A673 (cell line): ENCODE measurements around the gene ARHGAP18. TPM values are rescaled to one million over a fixed set of nuclear protein-coding genes. Genes with fewer than 3 reads are reported as not detected.

ENCODE experiments used
- BruUV-seq: library from RNA; stranded (reverse); fragments of 400-500 nt; replicated peaks from 2 replicates; lab custom pipeline; 2021; lab: Mats Ljungman, UMichigan
- CTCF ChIA-PET: fragments of 300-600 bp; sonication (Branson Sonifier 250); formaldehyde crosslinking; loops from one replicate; lab custom pipeline; 2022; ENCODE audit warnings: antibody characterized with exemption; lab: Charles Lee
- POLR2A ChIA-PET: fragments of 300-600 bp; sonication (Branson Sonifier 250); formaldehyde crosslinking; loops from one replicate; lab custom pipeline; 2022; ENCODE audit warnings: antibody characterized with exemption; ENCODE audit not compliant: low non-redundant PET; lab: Charles Lee
- DNase-seq: peaks from one replicate; pipeline ENCODE4 v3.0.0-alpha.2; 2015; ENCODE audit warnings: low spot score
- H3K27ac ChIP-seq: fragments of 200-600 bp; sonication (generic); 2 replicates; pipeline ENCODE4 v1.5.1; 2016; ENCODE audit warnings: mixed run types, low read depth, mild to moderate bottlenecking, mixed read lengths, antibody characterized with exemption, low read length; ENCODE audit not compliant: poor library complexity, severe bottlenecking
- H3K27me3 ChIP-seq: fragments of 200-600 bp; sonication (generic); replicated peaks from 2 replicates; pipeline ENCODE4 v1.6.1; 2017; ENCODE audit warnings: mixed run types, low read depth, mild to moderate bottlenecking, mixed read lengths, antibody characterized with exemption, low read length; ENCODE audit not compliant: insufficient read depth, poor library complexity
- H3K36me3 ChIP-seq: fragments of 200-600 bp; sonication (generic); 2 replicates; pipeline ENCODE4 v1.6.1; 2016; ENCODE audit warnings: mixed run types, mild to moderate bottlenecking, mixed read lengths, antibody characterized with exemption, low read length; ENCODE audit not compliant: insufficient read depth, poor library complexity, severe bottlenecking
- H3K4me1 ChIP-seq: fragments of 200-600 bp; sonication (generic); 2 replicates; pipeline ENCODE4 v1.6.1; 2017; ENCODE audit warnings: mixed run types, mild to moderate bottlenecking, mixed read lengths, antibody characterized with exemption, low read length; ENCODE audit not compliant: insufficient read depth, poor library complexity, severe bottlenecking
- H3K4me3 ChIP-seq: fragments of 200-600 bp; sonication (generic); 2 replicates; pipeline ENCODE4 v1.5.1; 2016; ENCODE audit warnings: low read depth, mixed run types, mild to moderate bottlenecking, mixed read lengths, low read length; ENCODE audit not compliant: poor library complexity, severe bottlenecking
- H3K9me3 ChIP-seq: fragments of 200-600 bp; sonication (generic); 2 replicates; pipeline ENCODE4 v1.6.1; 2016; ENCODE audit warnings: mixed run types, low read depth, mild to moderate bottlenecking, mixed read lengths, antibody characterized with exemption, low read length; ENCODE audit not compliant: poor library complexity, severe bottlenecking
- CTCF ChIP-seq: fragments of 300-800, 200-600 bp; sonication (generic); conservative IDR thresholded peaks from 2 replicates; pipeline ENCODE4 v1.5.1; 2017; ENCODE audit warnings: low read depth, mild to moderate bottlenecking, antibody characterized with exemption, low read length, moderate library complexity, mixed read lengths
- EZH2 ChIP-seq: fragments of 200-600 bp; sonication (generic); IDR thresholded peaks from 2 replicates; pipeline ENCODE4 v1.6.1; 2017; ENCODE audit warnings: borderline replicate concordance, low read depth, mild to moderate bottlenecking, mixed read lengths, antibody characterized with exemption, low read length; ENCODE audit not compliant: poor library complexity, severe bottlenecking
- intact Hi-C: fragments of 100-400 bp; cut with micrococcal nuclease; formaldehyde crosslinking; loops from one replicate; pipeline ENCODE4 v1.10.0; 2022; ENCODE audit not compliant: unreplicated experiment
- total RNA-seq: library from RNA; stranded (reverse); gene quantifications from 2 replicates; pipeline ENCODE4 v1.2.3, GENCODE V29; 2021

Gene ARHGAP18
- total RNA-seq, 1 experiment from 2014 or later = 14.2 TPM

GRCh38 chr6:129604321-129604720 lies 105.7 kb downstream of the ARHGAP18 start:
- H3K27ac ChIP-seq = no peak overlapping the region
- H3K27me3 ChIP-seq = no peaks in the 10 kb centered on the region
- DNase-seq = no peak
- intact Hi-C loops = no loop called here
- no peak overlapping the region for H3K4me3 ChIP-seq
- H3K9me3 ChIP-seq = no peaks in the 10 kb centered on the region
- H3K36me3 ChIP-seq = no peaks in the 10 kb centered on the region
- POLR2A ChIA-PET = no interaction called here
- CTCF ChIA-PET = no interaction called here
- peaks cover 43% of the 10 kb centered on the region for H3K4me1 ChIP-seq
- TF ChIP-seq EZH2 (no peak), CTCF (no peak)
- BruUV-seq = no TSS peak

GRCh38 chr6:129603741-129604140 lies 106.2 kb downstream of the ARHGAP18 start:
- intact Hi-C loops = no loop called here
- no peak overlapping the region for H3K27ac ChIP-seq
- H3K4me1 ChIP-seq = peaks cover 38% of the 10 kb centered on the region
- no peaks in the 10 kb centered on the region for H3K36me3 ChIP-seq
- no peak for DNase-seq
- ChIA-PET POLR2A (no interaction called here), CTCF (no interaction called here)
- H3K9me3 ChIP-seq = no peaks in the 10 kb centered on the region
- no TSS peak for BruUV-seq
- H3K27me3 ChIP-seq = no peaks in the 10 kb centered on the region
- no peak overlapping the region for H3K4me3 ChIP-seq
- TF ChIP-seq CTCF = no peak
- no peak for TF ChIP-seq EZH2

GRCh38 chr6:129601323-129601722 lies 108.7 kb downstream of the ARHGAP18 start:
- Histone ChIP-seq H3K27ac (no peak overlapping the region), H3K4me1 (peaks cover 31% of the 10 kb centered on the region), H3K36me3 (no peaks in the 10 kb centered on the region), H3K9me3 (no peaks in the 10 kb centered on the region), H3K4me3 (no peak overlapping the region), H3K27me3 (no peaks in the 10 kb centered on the region)
- BruUV-seq = no TSS peak
- TF ChIP-seq CTCF = no peak
- no peak for TF ChIP-seq EZH2
- DNase-seq = no peak
- intact Hi-C loops = no loop called here
- POLR2A ChIA-PET = interaction anchor here (0.6 kb wide), 1 partner anchor 129 kb away, joined by 4 read pairs; no protein-coding TSS in a partner anchor
- CTCF ChIA-PET = no interaction called here
